BE2C (cell line): ENCODE data around the gene TARP.

ENCODE experiments used
- DNase-seq: peaks from one replicate; pipeline ENCODE4 v3.0.0-alpha.2; 2020
- H3K27me3 ChIP-seq: fragments of 250-450 bp; sonication (Bioruptor Pico); 2 replicates; pipeline ENCODE4 v1.5.1; 2020; ENCODE audit warnings: mild to moderate bottlenecking
- H3K36me3 ChIP-seq: fragments of 250-450 bp; sonication (Bioruptor Pico); 2 replicates; pipeline ENCODE4 v1.5.1; 2020; ENCODE audit warnings: mild to moderate bottlenecking
- H3K4me1 ChIP-seq: fragments of 250-450 bp; sonication (Bioruptor Pico); 2 replicates; pipeline ENCODE4 v1.5.1; 2020
- H3K4me3 ChIP-seq: 2 replicates; pipeline ENCODE4 v1.5.1; 2011; ENCODE audit warnings: low read depth, low read length
- H3K9me3 ChIP-seq: fragments of 250-450 bp; sonication (Bioruptor Pico); 2 replicates; pipeline ENCODE4 v1.5.1; 2020
- CTCF ChIP-seq: IDR thresholded peaks from 2 replicates; pipeline ENCODE4 v1.5.1; 2012; ENCODE audit warnings: mild to moderate bottlenecking, low read depth, low read length

TARP gene

GRCh38 chr7:38321050-38321449 lies 47.6 kb upstream of the TARP start:
- H3K27me3 ChIP-seq: no peaks in the 10 kb centered on the region
- no peak overlapping the region for H3K4me3 ChIP-seq
- TF ChIP-seq CTCF: no peak
- DNase-seq: no peak
- H3K9me3 ChIP-seq: no peaks in the 10 kb centered on the region
- H3K36me3 ChIP-seq: no peaks in the 10 kb centered on the region
- H3K4me1 ChIP-seq: 0 out of 2 replicates have a peak, but pooled peaks cover 2% of the 10 kb centered on the region

- Histone ChIP-seq H3K9me3 (no peaks in the 10 kb centered on the region), H3K4me1 (0 out of 2 replicates have a peak, but pooled peaks cover 2% of the 10 kb centered on the region), H3K27me3 (no peaks in the 10 kb centered on the region), H3K36me3 (no peaks in the 10 kb centered on the region), H3K4me3 (no peak overlapping the region)
- no peak for TF ChIP-seq CTCF
- no peak for DNase-seq
Measured at GRCh38 chr7:38319873-38320272, 46.4 kb upstream of the TARP start.

GRCh38 chr7:38318803-38319416 lies 45.5 kb upstream of the TARP start:
- H3K27me3 ChIP-seq: no peaks in the 10 kb centered on the region
- peak; percentile 86 for TF ChIP-seq CTCF
- DNase-seq: peak; percentile 46
- no peaks in the 10 kb centered on the region for H3K9me3 ChIP-seq
- no peak overlapping the region for H3K4me3 ChIP-seq
- H3K4me1 ChIP-seq: 0 out of 2 replicates have a peak, but pooled peaks cover 2% of the 10 kb centered on the region
- H3K36me3 ChIP-seq: no peaks in the 10 kb centered on the region

- Histone ChIP-seq H3K36me3 (no peaks in the 10 kb centered on the region), H3K9me3 (no peaks in the 10 kb centered on the region), H3K4me1 (peaks cover 2% of the 10 kb centered on the region; the same call in 1 of the 2 replicates), H3K4me3 (no peak overlapping the region), H3K27me3 (no peaks in the 10 kb centered on the region)
- no peak for TF ChIP-seq CTCF
- no peak for DNase-seq
Measured at GRCh38 chr7:38318241-38318640, 44.8 kb upstream of the TARP start.

- Histone ChIP-seq H3K36me3 (no peaks in the 10 kb centered on the region), H3K27me3 (no peaks in the 10 kb centered on the region), H3K9me3 (no peaks in the 10 kb centered on the region), H3K4me1 (peaks cover 5% of the 10 kb centered on the region), H3K4me3 (no peak overlapping the region)
- TF ChIP-seq CTCF: no peak
- no peak for DNase-seq
Measured at GRCh38 chr7:38317515-38317914, 44.1 kb upstream of the TARP start.

GRCh38 chr7:38316733-38317360 lies 43.4 kb upstream of the TARP start:
- H3K27me3 ChIP-seq: no peaks in the 10 kb centered on the region
- no peaks in the 10 kb centered on the region for H3K9me3 ChIP-seq
- TF ChIP-seq CTCF: no peak
- H3K4me3 ChIP-seq: no peak overlapping the region
- H3K4me1 ChIP-seq: peaks cover 7% of the 10 kb centered on the region
- no peaks in the 10 kb centered on the region for H3K36me3 ChIP-seq
- DNase-seq: no peak
